Measurements from ENCODE around the gene TRIO. TPM values are rescaled to one million over a fixed set of nuclear protein-coding genes. Genes with fewer than 3 reads are reported as not detected.

The TRIO gene
- total RNA-seq, 1 experiment from 2014 or later = 68.4 TPM

DNA sequence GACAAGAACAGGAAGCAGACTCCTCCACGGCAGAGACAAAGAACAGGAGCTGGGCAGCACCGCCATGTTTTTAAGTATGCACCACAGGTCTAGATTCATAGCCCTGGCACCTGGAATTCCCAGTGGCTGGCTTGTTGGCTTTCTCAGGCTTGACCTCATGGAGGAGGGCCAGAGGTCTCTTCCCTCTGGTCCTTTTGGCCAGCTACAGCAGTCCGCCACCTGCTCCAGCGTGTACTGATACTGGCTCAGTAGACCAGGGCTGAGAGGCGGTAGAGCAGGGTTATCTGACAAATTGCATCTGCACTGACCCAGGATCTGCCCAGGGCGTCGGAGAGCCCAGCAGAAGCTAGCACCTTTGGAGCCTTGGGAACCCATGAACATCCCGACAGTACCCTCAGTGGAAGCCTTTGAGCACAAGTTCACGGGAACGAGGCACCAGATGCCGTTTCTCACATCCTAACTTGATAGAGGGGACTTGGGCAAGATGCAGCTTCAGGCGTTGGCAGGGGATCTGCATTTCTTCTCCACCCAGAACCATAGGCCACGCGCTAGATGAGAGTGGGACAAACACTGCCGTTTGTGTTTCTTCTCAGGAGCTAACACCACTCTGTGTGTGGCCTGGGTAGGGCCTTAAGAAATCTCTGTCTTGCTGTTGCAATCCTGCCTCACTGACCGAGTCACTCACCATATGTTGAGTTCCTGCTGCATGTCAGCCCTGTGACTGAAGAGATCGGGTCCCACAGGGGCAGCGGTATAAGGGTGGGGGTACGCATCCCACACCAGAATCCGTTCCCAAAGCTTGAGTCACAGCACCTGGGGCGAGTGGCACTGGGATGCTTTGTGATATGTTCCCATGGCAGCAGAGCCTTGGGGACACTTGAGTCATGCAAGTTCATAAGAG lies 348.1 kb downstream of the TRIO start:
- H3K4me2 ChIP-seq (ENCODE audit: low read length) = no peak overlapping the region
- H3K9me3 ChIP-seq (ENCODE audit: control insufficient read depth in 1 of 2, insufficient read depth in 1 of 2, low read depth in 1 of 2, low read length in 2 of 2) = no peaks in the 10 kb centered on the region
- no peaks in the 10 kb centered on the region for H3K9me2 ChIP-seq (ENCODE audit: insufficient read depth)
- H3K36me3 ChIP-seq (ENCODE audit: control insufficient read depth in 1 of 2, insufficient read depth in 2 of 2, low read length in 2 of 2) = peaks cover 7 to 17% of the 10 kb centered on the region in 2 experiments; a peak in 3 of 4 replicates
- H3K4me3 ChIP-seq (replicated peaks in 1 of 2; ENCODE audit: low read depth in 1 of 2, low read length in 2 of 2) = no peak overlapping the region
- H4K20me1 ChIP-seq (ENCODE audit: insufficient read depth) = no peaks in the 10 kb centered on the region
- H3K9ac ChIP-seq (ENCODE audit: low read length) = no peak overlapping the region
- no peak for DNase-seq (ENCODE audit: low read depth, low spot score)
- no peak overlapping the region for H2AFZ ChIP-seq (ENCODE audit: low read depth, low read length, poor library complexity, severe bottlenecking)
- H3K4me1 ChIP-seq (ENCODE audit: control insufficient read depth in 1 of 2, insufficient read depth in 2 of 2, low read length in 2 of 2) = no peaks in the 10 kb centered on the region
- CTCF ChIA-PET = no interaction called here
- intact Hi-C loops (cut with micrococcal nuclease) = no loop called here
- POLR2A ChIA-PET = no interaction called here
- RAD21 ChIA-PET (ENCODE audit: low non-redundant PET in 1 of 2, low total read pairs in 2 of 2, uncharacterized antibody in 2 of 2, unreplicated experiment in 2 of 2) = no interaction called here
- TF ChIP-seq ZNF274 (IDR thresholded peaks at IDR 0.05; ENCODE audit: low read depth, low read length) (no peak), EZH2 (IDR thresholded peaks at IDR 0.05) (no peak), SRF (IDR thresholded peaks at IDR 0.05; ENCODE audit: low read depth) (no peak), EZH2phosphoT487 (IDR thresholded peaks at IDR 0.05; ENCODE audit: borderline replicate concordance) (no peak), ZFX (IDR thresholded peaks at IDR 0.05) (no peak), EGR1 (IDR thresholded peaks at IDR 0.05; ENCODE audit: low read depth) (no peak), RAD21 (IDR thresholded peaks at IDR 0.05; ENCODE audit: low read depth) (no peak), ELF1 (IDR thresholded peaks at IDR 0.05; ENCODE audit: borderline replicate concordance, low read depth) (no peak), YY1 (IDR thresholded peaks at IDR 0.05; ENCODE audit: extremely low read depth, insufficient replicate concordance, low read depth, low read length) (no peak), CBX3 (IDR thresholded peaks at IDR 0.05; ENCODE audit: low read depth) (no peak), SP1 (IDR thresholded peaks at IDR 0.05; ENCODE audit: low read depth) (no peak), CEBPB (IDR thresholded peaks at IDR 0.05; ENCODE audit: low read depth) (no peak)
- TF ChIP-seq, protein P1, sequence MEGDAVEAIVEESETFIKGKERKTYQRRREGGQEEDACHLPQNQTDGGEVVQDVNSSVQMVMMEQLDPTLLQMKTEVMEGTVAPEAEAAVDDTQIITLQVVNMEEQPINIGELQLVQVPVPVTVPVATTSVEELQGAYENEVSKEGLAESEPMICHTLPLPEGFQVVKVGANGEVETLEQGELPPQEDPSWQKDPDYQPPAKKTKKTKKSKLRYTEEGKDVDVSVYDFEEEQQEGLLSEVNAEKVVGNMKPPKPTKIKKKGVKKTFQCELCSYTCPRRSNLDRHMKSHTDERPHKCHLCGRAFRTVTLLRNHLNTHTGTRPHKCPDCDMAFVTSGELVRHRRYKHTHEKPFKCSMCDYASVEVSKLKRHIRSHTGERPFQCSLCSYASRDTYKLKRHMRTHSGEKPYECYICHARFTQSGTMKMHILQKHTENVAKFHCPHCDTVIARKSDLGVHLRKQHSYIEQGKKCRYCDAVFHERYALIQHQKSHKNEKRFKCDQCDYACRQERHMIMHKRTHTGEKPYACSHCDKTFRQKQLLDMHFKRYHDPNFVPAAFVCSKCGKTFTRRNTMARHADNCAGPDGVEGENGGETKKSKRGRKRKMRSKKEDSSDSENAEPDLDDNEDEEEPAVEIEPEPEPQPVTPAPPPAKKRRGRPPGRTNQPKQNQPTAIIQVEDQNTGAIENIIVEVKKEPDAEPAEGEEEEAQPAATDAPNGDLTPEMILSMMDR (IDR thresholded peaks at IDR 0.05 in 2 of 3, conservative IDR thresholded peaks at IDR 0.05 in 1 of 3; ENCODE audit: borderline replicate concordance in 1 of 3, insufficient read depth in 1 of 3, low read depth in 2 of 3, low read length in 2 of 3) = no peak
- TF ChIP-seq, protein P2, sequence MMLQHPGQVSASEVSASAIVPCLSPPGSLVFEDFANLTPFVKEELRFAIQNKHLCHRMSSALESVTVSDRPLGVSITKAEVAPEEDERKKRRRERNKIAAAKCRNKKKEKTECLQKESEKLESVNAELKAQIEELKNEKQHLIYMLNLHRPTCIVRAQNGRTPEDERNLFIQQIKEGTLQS (IDR thresholded peaks at IDR 0.05) = no peak
- TF ChIP-seq, protein P3, sequence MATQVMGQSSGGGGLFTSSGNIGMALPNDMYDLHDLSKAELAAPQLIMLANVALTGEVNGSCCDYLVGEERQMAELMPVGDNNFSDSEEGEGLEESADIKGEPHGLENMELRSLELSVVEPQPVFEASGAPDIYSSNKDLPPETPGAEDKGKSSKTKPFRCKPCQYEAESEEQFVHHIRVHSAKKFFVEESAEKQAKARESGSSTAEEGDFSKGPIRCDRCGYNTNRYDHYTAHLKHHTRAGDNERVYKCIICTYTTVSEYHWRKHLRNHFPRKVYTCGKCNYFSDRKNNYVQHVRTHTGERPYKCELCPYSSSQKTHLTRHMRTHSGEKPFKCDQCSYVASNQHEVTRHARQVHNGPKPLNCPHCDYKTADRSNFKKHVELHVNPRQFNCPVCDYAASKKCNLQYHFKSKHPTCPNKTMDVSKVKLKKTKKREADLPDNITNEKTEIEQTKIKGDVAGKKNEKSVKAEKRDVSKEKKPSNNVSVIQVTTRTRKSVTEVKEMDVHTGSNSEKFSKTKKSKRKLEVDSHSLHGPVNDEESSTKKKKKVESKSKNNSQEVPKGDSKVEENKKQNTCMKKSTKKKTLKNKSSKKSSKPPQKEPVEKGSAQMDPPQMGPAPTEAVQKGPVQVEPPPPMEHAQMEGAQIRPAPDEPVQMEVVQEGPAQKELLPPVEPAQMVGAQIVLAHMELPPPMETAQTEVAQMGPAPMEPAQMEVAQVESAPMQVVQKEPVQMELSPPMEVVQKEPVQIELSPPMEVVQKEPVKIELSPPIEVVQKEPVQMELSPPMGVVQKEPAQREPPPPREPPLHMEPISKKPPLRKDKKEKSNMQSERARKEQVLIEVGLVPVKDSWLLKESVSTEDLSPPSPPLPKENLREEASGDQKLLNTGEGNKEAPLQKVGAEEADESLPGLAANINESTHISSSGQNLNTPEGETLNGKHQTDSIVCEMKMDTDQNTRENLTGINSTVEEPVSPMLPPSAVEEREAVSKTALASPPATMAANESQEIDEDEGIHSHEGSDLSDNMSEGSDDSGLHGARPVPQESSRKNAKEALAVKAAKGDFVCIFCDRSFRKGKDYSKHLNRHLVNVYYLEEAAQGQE (IDR thresholded peaks at IDR 0.05; ENCODE audit: low read depth) = no peak
- no peak for ATAC-seq
- no peaks in the 10 kb centered on the region for H3K79me2 ChIP-seq (ENCODE audit: insufficient read depth, low read length)
- H3K27me3 ChIP-seq (ENCODE audit: insufficient read depth, low read length) = no peaks in the 10 kb centered on the region
- no TSS peak for BruUV-seq (replicated peaks)
- H3K27ac ChIP-seq (ENCODE audit: low read depth, low read length) = no peak overlapping the region

Data from HCT116 (cell line).